A673 (cell line): ENCODE data around the gene XKR7. TPM values are rescaled to one million over a fixed set of nuclear protein-coding genes. Genes with fewer than 3 reads are reported as not detected.

Experiments
- BruUV-seq: library from RNA; stranded (reverse); fragments of 400-500 nt; replicated peaks from 2 replicates; lab custom pipeline; 2021; lab: Mats Ljungman, UMichigan
- CTCF ChIA-PET: fragments of 300-600 bp; sonication (Branson Sonifier 250); formaldehyde crosslinking; loops from one replicate; lab custom pipeline; 2022; ENCODE audit warnings: antibody characterized with exemption; lab: Charles Lee
- POLR2A ChIA-PET: fragments of 300-600 bp; sonication (Branson Sonifier 250); formaldehyde crosslinking; loops from one replicate; lab custom pipeline; 2022; ENCODE audit warnings: antibody characterized with exemption; ENCODE audit not compliant: low non-redundant PET; lab: Charles Lee
- DNase-seq: peaks from one replicate; pipeline ENCODE4 v3.0.0-alpha.2; 2015; ENCODE audit warnings: low spot score
- H3K27ac ChIP-seq: fragments of 200-600 bp; sonication (generic); 2 replicates; pipeline ENCODE4 v1.5.1; 2016; ENCODE audit warnings: mixed run types, low read depth, mild to moderate bottlenecking, mixed read lengths, antibody characterized with exemption, low read length; ENCODE audit not compliant: poor library complexity, severe bottlenecking
- H3K27me3 ChIP-seq: fragments of 200-600 bp; sonication (generic); replicated peaks from 2 replicates; pipeline ENCODE4 v1.6.1; 2017; ENCODE audit warnings: mixed run types, low read depth, mild to moderate bottlenecking, mixed read lengths, antibody characterized with exemption, low read length; ENCODE audit not compliant: insufficient read depth, poor library complexity
- H3K36me3 ChIP-seq: fragments of 200-600 bp; sonication (generic); 2 replicates; pipeline ENCODE4 v1.6.1; 2016; ENCODE audit warnings: mixed run types, mild to moderate bottlenecking, mixed read lengths, antibody characterized with exemption, low read length; ENCODE audit not compliant: insufficient read depth, poor library complexity, severe bottlenecking
- H3K4me1 ChIP-seq: fragments of 200-600 bp; sonication (generic); 2 replicates; pipeline ENCODE4 v1.6.1; 2017; ENCODE audit warnings: mixed run types, mild to moderate bottlenecking, mixed read lengths, antibody characterized with exemption, low read length; ENCODE audit not compliant: insufficient read depth, poor library complexity, severe bottlenecking
- H3K4me3 ChIP-seq: fragments of 200-600 bp; sonication (generic); 2 replicates; pipeline ENCODE4 v1.5.1; 2016; ENCODE audit warnings: low read depth, mixed run types, mild to moderate bottlenecking, mixed read lengths, low read length; ENCODE audit not compliant: poor library complexity, severe bottlenecking
- H3K9me3 ChIP-seq: fragments of 200-600 bp; sonication (generic); 2 replicates; pipeline ENCODE4 v1.6.1; 2016; ENCODE audit warnings: mixed run types, low read depth, mild to moderate bottlenecking, mixed read lengths, antibody characterized with exemption, low read length; ENCODE audit not compliant: poor library complexity, severe bottlenecking
- EZH2 ChIP-seq: fragments of 200-600 bp; sonication (generic); IDR thresholded peaks from 2 replicates; pipeline ENCODE4 v1.6.1; 2017; ENCODE audit warnings: borderline replicate concordance, low read depth, mild to moderate bottlenecking, mixed read lengths, antibody characterized with exemption, low read length; ENCODE audit not compliant: poor library complexity, severe bottlenecking
- intact Hi-C: fragments of 100-400 bp; cut with micrococcal nuclease; formaldehyde crosslinking; loops from one replicate; pipeline ENCODE4 v1.10.0; 2022; ENCODE audit not compliant: unreplicated experiment
- total RNA-seq: library from RNA; stranded (reverse); gene quantifications from 2 replicates; pipeline ENCODE4 v1.2.3, GENCODE V29; 2021
- TF ChIP-seq, protein P1 (sequence below): fragments of 300-800, 200-600 bp; sonication (generic); conservative IDR thresholded peaks from 2 replicates; pipeline ENCODE4 v1.5.1; 2017; ENCODE audit warnings: low read depth, mild to moderate bottlenecking, antibody characterized with exemption, low read length, moderate library complexity, mixed read lengths

The XKR7 gene
- total RNA-seq, 1 experiment from 2014 or later = not detected

DNA sequence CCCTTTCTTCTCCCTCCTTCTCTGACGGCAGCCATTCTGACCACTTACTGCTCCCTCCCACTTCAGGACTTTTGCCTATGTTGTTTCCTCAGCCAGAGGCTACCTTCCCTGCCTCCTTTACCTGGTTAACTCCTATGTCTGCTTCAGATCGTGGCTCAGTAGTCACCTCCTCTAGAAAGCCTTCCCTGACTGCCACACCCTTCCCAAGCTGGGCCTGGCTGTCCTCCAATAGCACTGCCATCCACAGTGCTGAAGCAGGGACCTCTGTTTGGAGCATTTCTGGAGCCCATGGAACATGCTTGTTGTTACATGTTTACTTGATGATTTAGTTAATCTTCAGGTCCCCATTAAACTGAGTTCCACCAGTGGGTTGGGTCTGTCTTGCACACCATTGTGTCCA is 13.8 kb downstream of the XKR7 start:
- Histone ChIP-seq H3K4me1 (no peaks in the 10 kb centered on the region), H3K4me3 (no peak overlapping the region), H3K27me3 (no peaks in the 10 kb centered on the region), H3K9me3 (no peaks in the 10 kb centered on the region), H3K27ac (no peak overlapping the region), H3K36me3 (no peaks in the 10 kb centered on the region)
- ChIA-PET POLR2A (no interaction called here), CTCF (no interaction called here)
- no peak for TF ChIP-seq EZH2
- TF ChIP-seq, protein P1, sequence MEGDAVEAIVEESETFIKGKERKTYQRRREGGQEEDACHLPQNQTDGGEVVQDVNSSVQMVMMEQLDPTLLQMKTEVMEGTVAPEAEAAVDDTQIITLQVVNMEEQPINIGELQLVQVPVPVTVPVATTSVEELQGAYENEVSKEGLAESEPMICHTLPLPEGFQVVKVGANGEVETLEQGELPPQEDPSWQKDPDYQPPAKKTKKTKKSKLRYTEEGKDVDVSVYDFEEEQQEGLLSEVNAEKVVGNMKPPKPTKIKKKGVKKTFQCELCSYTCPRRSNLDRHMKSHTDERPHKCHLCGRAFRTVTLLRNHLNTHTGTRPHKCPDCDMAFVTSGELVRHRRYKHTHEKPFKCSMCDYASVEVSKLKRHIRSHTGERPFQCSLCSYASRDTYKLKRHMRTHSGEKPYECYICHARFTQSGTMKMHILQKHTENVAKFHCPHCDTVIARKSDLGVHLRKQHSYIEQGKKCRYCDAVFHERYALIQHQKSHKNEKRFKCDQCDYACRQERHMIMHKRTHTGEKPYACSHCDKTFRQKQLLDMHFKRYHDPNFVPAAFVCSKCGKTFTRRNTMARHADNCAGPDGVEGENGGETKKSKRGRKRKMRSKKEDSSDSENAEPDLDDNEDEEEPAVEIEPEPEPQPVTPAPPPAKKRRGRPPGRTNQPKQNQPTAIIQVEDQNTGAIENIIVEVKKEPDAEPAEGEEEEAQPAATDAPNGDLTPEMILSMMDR = no peak
- intact Hi-C loops = no loop called here
- no peak for DNase-seq
- BruUV-seq = no TSS peak

DNA sequence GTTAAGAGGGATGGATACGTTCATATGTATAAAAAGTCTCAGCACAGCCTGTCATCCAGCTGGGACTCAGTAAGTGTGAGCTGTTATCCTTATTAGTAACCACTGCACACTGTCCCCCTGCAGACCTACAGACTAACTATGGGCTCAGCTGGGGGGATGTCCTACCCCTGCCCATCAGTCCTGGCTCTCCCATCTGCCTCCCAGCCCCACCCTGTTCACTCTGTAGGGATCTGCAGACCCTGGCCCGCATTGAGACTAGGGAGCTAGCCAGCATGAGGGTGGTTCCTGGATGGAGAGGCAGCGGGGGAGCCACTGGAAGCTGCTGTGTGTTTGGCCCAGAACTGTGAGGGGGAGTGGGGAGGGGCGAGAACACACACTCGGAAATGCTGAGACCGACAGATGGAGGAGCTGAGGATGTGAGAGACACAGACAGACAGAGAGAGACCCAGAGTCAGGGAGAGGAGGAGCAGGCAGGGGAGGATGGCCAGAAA is 17.1 kb downstream of the XKR7 start:
- DNase-seq = no peak
- no peak for TF ChIP-seq EZH2
- TF ChIP-seq, protein P1 = no peak
- Histone ChIP-seq H3K4me1 (no peaks in the 10 kb centered on the region), H3K27me3 (no peaks in the 10 kb centered on the region), H3K4me3 (no peak overlapping the region), H3K9me3 (no peaks in the 10 kb centered on the region), H3K27ac (no peak overlapping the region), H3K36me3 (no peaks in the 10 kb centered on the region)
- BruUV-seq = no TSS peak
- ChIA-PET POLR2A (no interaction called here), CTCF (no interaction called here)
- intact Hi-C loops = no loop called here

DNA sequence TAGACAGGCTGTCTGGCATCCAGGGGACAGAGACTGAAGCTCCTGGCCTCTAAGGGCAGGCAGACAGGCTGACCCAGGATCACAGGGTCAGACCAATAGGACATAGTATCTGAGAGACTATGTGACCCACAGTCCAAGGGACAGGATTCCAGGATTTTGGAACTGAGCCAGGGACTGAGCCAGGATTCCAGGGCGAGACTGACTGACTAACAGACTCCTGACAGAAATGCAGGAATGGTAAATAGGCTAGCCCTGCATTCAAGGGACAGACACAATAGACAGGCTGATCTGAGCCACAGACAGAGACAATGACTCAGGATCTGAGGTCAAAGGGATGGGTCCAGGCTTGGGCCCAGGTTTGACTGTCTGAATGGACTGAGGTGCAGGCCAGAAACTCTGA is 19.8 kb downstream of the XKR7 start:
- H3K27ac ChIP-seq = no peak overlapping the region

More for the DNA sequence above, 19.8 kb downstream of the XKR7 start:
- intact Hi-C loops = no loop called here
- TF ChIP-seq, protein P1 = no peak
- no peak for TF ChIP-seq EZH2
- no peak for DNase-seq
- no peaks in the 10 kb centered on the region for H3K4me1 ChIP-seq
- H3K4me3 ChIP-seq = no peak overlapping the region
- ChIA-PET CTCF (no interaction called here), POLR2A (interaction anchor here (0.5 kb wide), 1 partner anchor 201 kb away, joined by 4 read pairs; no protein-coding TSS in a partner anchor)
- no peaks in the 10 kb centered on the region for H3K36me3 ChIP-seq
- peaks cover 3% of the 10 kb centered on the region for H3K27me3 ChIP-seq
- no peaks in the 10 kb centered on the region for H3K9me3 ChIP-seq
- BruUV-seq = no TSS peak
